ENCODE data around the gene RIMOC1.

The RIMOC1 gene

DNA sequence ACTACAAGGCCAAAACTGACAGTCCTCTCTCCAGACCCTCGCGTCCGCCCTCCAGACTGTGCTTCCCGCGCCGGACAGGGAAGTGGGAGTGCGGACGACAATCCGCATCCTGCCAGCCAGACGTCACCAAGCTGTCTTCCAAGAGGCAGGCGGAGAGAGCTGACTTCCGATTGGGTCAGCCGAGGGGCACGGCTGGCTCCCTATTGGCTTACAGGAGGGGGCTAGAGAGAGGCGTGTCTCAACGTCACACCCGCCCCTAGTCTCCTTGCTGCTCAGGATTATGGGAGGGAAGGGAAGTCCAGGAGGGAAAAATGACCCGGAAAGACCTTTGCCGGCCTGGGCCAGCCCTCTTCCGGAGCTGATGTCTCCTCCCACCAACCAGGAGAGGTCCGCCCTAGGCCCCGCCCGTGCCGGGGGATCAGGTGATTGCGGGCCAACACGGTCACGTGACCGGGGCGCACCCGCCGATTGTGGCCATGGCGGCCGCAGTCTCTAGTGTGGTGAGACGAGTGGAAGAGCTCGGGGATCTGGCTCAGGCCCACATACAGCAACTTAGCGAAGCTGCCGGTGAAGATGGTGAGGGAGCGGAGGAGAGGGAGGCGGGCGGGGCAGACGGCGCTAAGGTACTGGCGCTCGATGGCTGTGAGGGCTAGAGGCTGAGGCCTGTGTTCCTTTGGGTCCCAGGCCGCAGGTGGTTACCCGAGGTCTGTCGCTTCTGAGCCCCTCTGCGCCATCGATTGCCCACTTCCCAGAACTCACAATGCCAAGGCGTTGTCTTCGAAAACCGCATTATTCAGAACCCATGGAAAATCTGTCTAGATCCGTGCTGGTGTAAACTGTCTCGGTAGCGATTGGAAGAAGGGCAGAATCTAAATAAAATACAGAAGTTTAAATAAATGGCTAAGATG is at the start of gene RIMOC1:
TSS of gene RIMOC1 (plus strand) at position 453 of the 908 bp plus-strand sequence. CDS start at position 477, 24 bp downstream.
- TF ChIP-seq, protein P1, sequence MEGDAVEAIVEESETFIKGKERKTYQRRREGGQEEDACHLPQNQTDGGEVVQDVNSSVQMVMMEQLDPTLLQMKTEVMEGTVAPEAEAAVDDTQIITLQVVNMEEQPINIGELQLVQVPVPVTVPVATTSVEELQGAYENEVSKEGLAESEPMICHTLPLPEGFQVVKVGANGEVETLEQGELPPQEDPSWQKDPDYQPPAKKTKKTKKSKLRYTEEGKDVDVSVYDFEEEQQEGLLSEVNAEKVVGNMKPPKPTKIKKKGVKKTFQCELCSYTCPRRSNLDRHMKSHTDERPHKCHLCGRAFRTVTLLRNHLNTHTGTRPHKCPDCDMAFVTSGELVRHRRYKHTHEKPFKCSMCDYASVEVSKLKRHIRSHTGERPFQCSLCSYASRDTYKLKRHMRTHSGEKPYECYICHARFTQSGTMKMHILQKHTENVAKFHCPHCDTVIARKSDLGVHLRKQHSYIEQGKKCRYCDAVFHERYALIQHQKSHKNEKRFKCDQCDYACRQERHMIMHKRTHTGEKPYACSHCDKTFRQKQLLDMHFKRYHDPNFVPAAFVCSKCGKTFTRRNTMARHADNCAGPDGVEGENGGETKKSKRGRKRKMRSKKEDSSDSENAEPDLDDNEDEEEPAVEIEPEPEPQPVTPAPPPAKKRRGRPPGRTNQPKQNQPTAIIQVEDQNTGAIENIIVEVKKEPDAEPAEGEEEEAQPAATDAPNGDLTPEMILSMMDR (conservative IDR thresholded peaks at IDR 0.05; ENCODE audit: low read length), result no peak
- H3K4me3 ChIP-seq (ENCODE audit: low read length), result peak within 1 kb of the TSS; percentile 91
- peak; percentile 100 for DNase-seq (ENCODE audit: low read depth)

DNA sequence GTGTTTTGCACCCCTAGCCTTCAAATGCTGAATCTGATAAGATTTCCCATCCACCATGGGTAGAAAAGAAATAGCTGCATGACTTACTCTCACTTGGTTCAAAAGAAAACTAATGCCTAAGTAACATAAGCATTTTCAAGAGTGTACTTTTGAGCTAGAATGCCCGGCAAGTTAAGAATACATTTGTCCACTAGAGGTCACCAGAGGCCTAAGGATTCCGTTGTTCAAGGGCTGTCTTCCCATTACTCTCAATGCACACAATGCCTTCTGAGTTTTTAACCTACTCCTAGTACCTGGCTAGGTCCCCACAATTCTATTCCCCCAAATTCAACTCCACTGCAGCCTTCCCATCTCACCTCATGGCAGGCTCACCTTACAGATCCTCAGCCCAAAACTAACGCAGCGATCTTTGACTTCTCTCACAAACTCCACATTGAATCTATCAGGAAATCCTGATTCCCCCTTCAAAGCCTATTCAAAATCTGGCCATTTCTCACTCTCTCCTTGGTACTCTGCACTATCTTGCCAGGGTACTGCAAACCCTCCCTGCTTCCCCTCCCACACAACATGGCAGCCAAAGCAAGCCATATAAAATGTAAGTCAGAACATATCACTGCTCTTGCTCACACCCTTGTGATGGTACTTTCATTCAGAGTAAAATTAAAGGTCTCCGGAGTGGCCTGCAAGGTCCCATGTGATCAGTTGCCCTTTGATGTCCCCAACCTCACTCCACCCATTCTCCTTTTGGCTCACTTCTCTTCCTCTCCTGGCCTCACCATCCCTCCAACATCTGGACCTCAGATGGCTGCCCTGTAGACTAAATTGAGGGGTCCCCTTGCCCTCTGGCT is 47.3 kb upstream of the RIMOC1 start:
- peak; percentile 69 for DNase-seq (ENCODE audit: low read depth)
- TF ChIP-seq, protein P1 (conservative IDR thresholded peaks at IDR 0.05; ENCODE audit: low read length), result peak; percentile 88
- no peak overlapping the region for H3K4me3 ChIP-seq (ENCODE audit: low read length)

- TF ChIP-seq, protein P1 (conservative IDR thresholded peaks at IDR 0.05; ENCODE audit: low read length), result no peak
- H3K4me3 ChIP-seq (ENCODE audit: low read length), result no peak overlapping the region
- DNase-seq (ENCODE audit: low read depth), result no peak
These were observed 46.2 kb upstream of the RIMOC1 start for GRCh38 chr5:41857989-41858388.

GRCh38 chr5:41858890-41859289 is 45.3 kb upstream of the RIMOC1 start:
- H3K4me3 ChIP-seq (ENCODE audit: low read length), result no peak overlapping the region
- TF ChIP-seq, protein P1 (conservative IDR thresholded peaks at IDR 0.05; ENCODE audit: low read length), result no peak
- DNase-seq (ENCODE audit: low read depth), result no peak

DNA sequence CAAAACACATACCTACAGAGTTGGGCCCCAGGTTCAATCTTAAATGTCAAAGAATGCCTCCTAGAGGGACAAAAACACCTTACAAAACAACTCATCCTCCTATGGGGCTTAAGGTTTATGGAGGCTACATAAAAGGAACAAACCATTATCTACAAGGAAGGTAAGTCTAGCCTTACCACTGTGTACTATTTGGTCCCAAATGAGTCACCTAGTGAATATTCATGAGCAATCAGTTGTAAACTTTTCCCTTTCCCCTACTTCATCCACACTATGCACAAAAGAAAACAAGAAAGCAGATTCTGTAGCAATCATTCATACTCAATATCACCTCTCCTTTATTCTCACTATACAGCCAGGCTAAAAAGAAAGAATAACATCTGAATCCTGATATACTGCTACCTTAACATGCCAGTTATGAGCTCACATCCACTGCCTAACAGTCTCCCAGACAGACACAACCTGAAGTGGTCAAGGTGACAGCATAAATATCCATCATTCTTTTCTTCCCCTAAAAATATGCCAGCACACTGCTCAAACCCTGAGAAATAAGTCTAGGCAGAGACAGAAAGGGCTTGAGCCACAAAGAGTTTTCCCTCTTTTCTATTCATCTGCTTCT is 40.2 kb upstream of the RIMOC1 start:
- TF ChIP-seq, protein P1 (conservative IDR thresholded peaks at IDR 0.05; ENCODE audit: low read length), result no peak
- no peak overlapping the region for H3K4me3 ChIP-seq (ENCODE audit: low read length)
- peak; percentile 13 for DNase-seq (ENCODE audit: low read depth)

DNA sequence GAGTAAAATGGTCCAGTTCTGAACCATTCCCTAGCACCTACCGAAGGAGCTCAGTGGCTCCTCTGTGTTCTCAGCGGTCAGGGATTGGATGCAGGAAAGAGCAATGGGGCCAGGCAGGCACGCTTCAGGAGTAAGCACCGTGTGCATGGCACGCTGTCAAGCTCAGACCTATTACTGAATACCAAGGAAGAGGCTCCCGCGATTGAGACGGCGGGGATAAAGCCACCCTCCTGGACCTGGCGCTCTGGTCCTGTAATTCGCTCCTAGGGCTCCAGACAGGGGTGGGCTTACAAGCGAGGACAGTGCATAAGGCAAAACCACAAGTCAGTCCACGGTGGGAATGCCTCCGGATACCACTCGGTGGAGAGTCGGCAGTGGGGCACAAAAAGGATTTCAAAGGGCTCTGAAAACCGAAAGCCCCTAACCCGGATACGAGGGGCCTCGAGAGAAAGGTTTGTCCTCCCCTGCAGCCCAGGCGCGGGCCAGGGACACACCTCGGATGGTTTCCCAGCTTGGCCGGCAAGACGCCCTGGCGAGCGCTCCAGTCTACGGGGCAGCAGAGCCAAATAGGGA is 34.9 kb upstream of the RIMOC1 start:
- H3K4me3 ChIP-seq (ENCODE audit: low read length), result peak overlapping the region; percentile 88
- DNase-seq (ENCODE audit: low read depth), result peak; percentile 24
- TF ChIP-seq, protein P1 (conservative IDR thresholded peaks at IDR 0.05; ENCODE audit: low read length), result no peak
